Left hindlimb (tissue), 1 donor: Measurements from ENCODE around the gene ARFGAP3.
"Not testable (repeated sequence)": the region's sequence is repeated elsewhere in the genome, so short reads cannot be mapped to it uniquely, and the experiment has no call there.

ENCODE experiments used
- DNase-seq: peaks from one replicate; pipeline ENCODE4 v3.0.0-alpha.2; 2018

The ARFGAP3 gene

GRCh38 chr22:42792453-42792908 lies 64.6 kb downstream of the ARFGAP3 start:
- DNase-seq, result no peak

- no peak for DNase-seq
These were observed 65.2 kb downstream of the ARFGAP3 start for GRCh38 chr22:42791721-42792452.

GRCh38 chr22:42788466-42788865 lies 68.6 kb downstream of the ARFGAP3 start:
- DNase-seq, result no peak

- no peak for DNase-seq
These were observed 69.1 kb downstream of the ARFGAP3 start for GRCh38 chr22:42788021-42788420.

GRCh38 chr22:42787357-42787736 lies 69.7 kb downstream of the ARFGAP3 start:
- DNase-seq, result no peak

GRCh38 chr22:42786606-42787356 lies 70.3 kb downstream of the ARFGAP3 start:
- no peak for DNase-seq

GRCh38 chr22:42785706-42786499 lies 71.2 kb downstream of the ARFGAP3 start:
- DNase-seq, result no peak

GRCh38 chr22:42782306-42782705 lies 74.8 kb downstream of the ARFGAP3 start:
- DNase-seq, result not testable (repeated sequence)

- no peak for DNase-seq
These were observed 77.0 kb downstream of the ARFGAP3 start for GRCh38 chr22:42780070-42780540.

GRCh38 chr22:42777126-42777525 lies 79.9 kb downstream of the ARFGAP3 start:
- no peak for DNase-seq

GRCh38 chr22:42773167-42773566 lies 83.9 kb downstream of the ARFGAP3 start:
- no peak for DNase-seq

- DNase-seq, result no peak
These were observed 84.4 kb downstream of the ARFGAP3 start for GRCh38 chr22:42772647-42773046.

- DNase-seq, result no peak
These were observed 86.0 kb downstream of the ARFGAP3 start for GRCh38 chr22:42770941-42771647.

GRCh38 chr22:42770448-42770726 lies 86.7 kb downstream of the ARFGAP3 start:
- DNase-seq, result no peak

- no peak for DNase-seq
These were observed 87.3 kb downstream of the ARFGAP3 start for GRCh38 chr22:42769574-42770447.

- no peak for DNase-seq
These were observed 87.9 kb downstream of the ARFGAP3 start for GRCh38 chr22:42769238-42769573.

GRCh38 chr22:42768385-42769035 lies 88.6 kb downstream of the ARFGAP3 start:
- no peak for DNase-seq

GRCh38 chr22:42766860-42767259 lies 90.2 kb downstream of the ARFGAP3 start:
- no peak for DNase-seq

GRCh38 chr22:42764895-42765363 lies 92.1 kb downstream of the ARFGAP3 start:
- DNase-seq, result no peak

- no peak for DNase-seq
These were observed 93.0 kb downstream of the ARFGAP3 start for GRCh38 chr22:42763965-42764480.
